Mesenchymal stem cell (in vitro differentiated cells and primary cell): ENCODE measurements around the gene MEPCE.

Experiments used
- DNase-seq: peaks from one replicate; pipeline ENCODE4 v3.0.0-alpha.2; 2013
- H2AFZ ChIP-seq: one replicate; pipeline ENCODE4 v1.6.1; 2013; ENCODE audit warnings: low read depth, mild to moderate bottlenecking, control low read depth, inconsistent platforms, low read length, moderate library complexity
- H2AK5ac ChIP-seq: 2 replicates; pipeline ENCODE4 v1.6.1; 2013; ENCODE audit warnings: low read length, moderate library complexity, mild to moderate bottlenecking, inconsistent platforms; ENCODE audit not compliant: severe bottlenecking
- H2BK120ac ChIP-seq: one replicate; pipeline ENCODE4 v1.6.1; 2013; ENCODE audit warnings: low read depth, mild to moderate bottlenecking, inconsistent platforms, low read length, moderate library complexity
- H2BK12ac ChIP-seq, 2 experiments: one replicate each; pipeline ENCODE4 v1.6.1; 2013; ENCODE audit warnings: inconsistent platforms in 2 of 2, low read length in 2 of 2, mild to moderate bottlenecking in 2 of 2, moderate library complexity in 2 of 2, control low read depth in 1 of 2
- H2BK15ac ChIP-seq: one replicate; pipeline ENCODE4 v1.6.1; 2013; ENCODE audit warnings: mild to moderate bottlenecking, low read depth, inconsistent platforms; ENCODE audit not compliant: poor library complexity, severe bottlenecking
- H2BK5ac ChIP-seq: 2 replicates; pipeline ENCODE4 v1.6.1; 2013; ENCODE audit warnings: low read depth, mild to moderate bottlenecking, low read length, control low read depth, inconsistent platforms; ENCODE audit not compliant: poor library complexity, severe bottlenecking
- H3K14ac ChIP-seq, 2 experiments: one replicate each; pipeline ENCODE4 v1.6.1; 2013; ENCODE audit warnings: inconsistent platforms in 2 of 2, low read length in 2 of 2, control low read depth in 1 of 2, mild to moderate bottlenecking in 1 of 2, moderate library complexity in 1 of 2
- H3K18ac ChIP-seq, 2 experiments: one replicate each; pipeline ENCODE4 v1.6.1; 2013; ENCODE audit warnings: inconsistent platforms in 2 of 2, low read length in 2 of 2, control low read depth in 1 of 2, low read depth in 1 of 2, mild to moderate bottlenecking in 1 of 2
- H3K23ac ChIP-seq, 2 experiments: one replicate each; pipeline ENCODE4 v1.6.1; 2013; ENCODE audit warnings: inconsistent platforms in 2 of 2, low read length in 2 of 2, mild to moderate bottlenecking in 2 of 2, moderate library complexity in 2 of 2, control low read depth in 1 of 2
- H3K27ac ChIP-seq: 2 replicates; pipeline ENCODE4 v1.5.1; 2013; ENCODE audit warnings: mild to moderate bottlenecking, moderate library complexity, low read length, control low read depth, inconsistent platforms; ENCODE audit not compliant: poor library complexity, severe bottlenecking
- H3K27me3 ChIP-seq, 2 experiments: 2 replicates each; pipeline versions ENCODE4 v1.6.1 to v1.7.0; 2013; ENCODE audit warnings: low read length in 2 of 2, mild to moderate bottlenecking in 2 of 2, moderate library complexity in 2 of 2, control low read depth in 1 of 2, inconsistent platforms in 1 of 2; ENCODE audit not compliant: control insufficient read depth in 1 of 2, insufficient read depth in 1 of 2
- H3K36me3 ChIP-seq, 2 experiments: 2 replicates each; pipeline versions ENCODE4 v1.6.1 to v1.7.0; 2013; ENCODE audit warnings: low read length in 2 of 2, control low read depth in 1 of 2, inconsistent platforms in 1 of 2, low read depth in 1 of 2, mild to moderate bottlenecking in 1 of 2; ENCODE audit not compliant: insufficient read depth in 2 of 2, control insufficient read depth in 1 of 2
- H3K4ac ChIP-seq, 2 experiments: one replicate each; pipeline ENCODE4 v1.6.1; 2013; ENCODE audit warnings: inconsistent platforms in 2 of 2, low read length in 2 of 2, mild to moderate bottlenecking in 2 of 2, moderate library complexity in 2 of 2, control low read depth in 1 of 2, low read depth in 1 of 2
- H3K4me1 ChIP-seq: 2 replicates; pipeline ENCODE4 v1.6.1; 2013; ENCODE audit warnings: low read depth, low read length, control low read depth; ENCODE audit not compliant: control insufficient read depth, insufficient read depth
- H3K4me2 ChIP-seq: 2 replicates; pipeline ENCODE4 v1.6.1; 2013; ENCODE audit warnings: low read length, mild to moderate bottlenecking, inconsistent platforms; ENCODE audit not compliant: poor library complexity, severe bottlenecking
- H3K4me3 ChIP-seq, 2 experiments: 2 replicates each; pipeline versions ENCODE4 v1.5.1 to v1.7.0; 2013; ENCODE audit warnings: low read length in 2 of 2, mild to moderate bottlenecking in 2 of 2, control low read depth in 1 of 2, low read depth in 1 of 2; ENCODE audit not compliant: insufficient read depth in 1 of 2
- H3K79me1 ChIP-seq: replicated peaks from 2 replicates; pipeline ENCODE4 v1.6.1; 2013; ENCODE audit warnings: mild to moderate bottlenecking, control low read depth, low read length, inconsistent platforms; ENCODE audit not compliant: poor library complexity, severe bottlenecking
- H3K9ac ChIP-seq: 2 replicates; pipeline ENCODE4 v1.7.0; 2013; ENCODE audit warnings: mild to moderate bottlenecking, low read length, moderate library complexity
- H3K9me3 ChIP-seq: 2 replicates; pipeline ENCODE4 v1.7.0; 2013; ENCODE audit warnings: mild to moderate bottlenecking, low read length; ENCODE audit not compliant: control insufficient read depth
- H4K8ac ChIP-seq: one replicate; pipeline ENCODE4 v1.6.1; 2013; ENCODE audit warnings: inconsistent platforms, mild to moderate bottlenecking, low read length, moderate library complexity
- H4K91ac ChIP-seq: one replicate; pipeline ENCODE4 v1.6.1; 2013; ENCODE audit warnings: mild to moderate bottlenecking, low read length, inconsistent platforms
- WGBS: methylation state at CpG from one replicate; pipeline ENCODE4 v1.1.7; 2013; ENCODE audit warnings: mixed read lengths; 5-methylcytosine and 5-hydroxymethylcytosine counted together

The MEPCE gene

GRCh38 chr7:100469227-100470044 lies 39.8 kb downstream of the MEPCE start:
- H3K4me3 ChIP-seq = no peak overlapping the region
- H4K8ac ChIP-seq = peak overlapping the region; percentile 5
- peaks cover 58 to 71% of the 10 kb centered on the region in 2 experiments for H3K36me3 ChIP-seq
- 36% methylated on average over 11 of the region's 13 CpGs for WGBS
- peak overlapping the region; percentile 43 for H4K91ac ChIP-seq
- H3K4me2 ChIP-seq = no peak overlapping the region
- H3K18ac ChIP-seq = no peak overlapping the region
- H2BK5ac ChIP-seq = no peak overlapping the region
- no peak overlapping the region for H3K27ac ChIP-seq
- no peak overlapping the region for H3K9ac ChIP-seq
- no peak overlapping the region for H2BK120ac ChIP-seq
- no peak overlapping the region for H2AK5ac ChIP-seq
- H2BK15ac ChIP-seq = no peak overlapping the region
- H2BK12ac ChIP-seq = no peak overlapping the region
- no peak overlapping the region for H3K4ac ChIP-seq
- H3K14ac ChIP-seq = no peak overlapping the region
- peaks cover 43% of the 10 kb centered on the region for H3K79me1 ChIP-seq
- no peaks in the 10 kb centered on the region for H3K9me3 ChIP-seq
- DNase-seq = peak; percentile 71
- H3K23ac ChIP-seq = no peak overlapping the region
- H3K4me1 ChIP-seq = peaks cover 26% of the 10 kb centered on the region
- no peak overlapping the region for H2AFZ ChIP-seq
- no peaks in the 10 kb centered on the region for H3K27me3 ChIP-seq

- no peak overlapping the region for H2BK5ac ChIP-seq
- WGBS = 87% methylated on average over 4 of the region's 4 CpGs
- H3K4me3 ChIP-seq = no peak overlapping the region
- no peak overlapping the region for H2BK120ac ChIP-seq
- H2AK5ac ChIP-seq = no peak overlapping the region
- no peak overlapping the region for H3K27ac ChIP-seq
- no peak overlapping the region for H3K4me2 ChIP-seq
- no peak overlapping the region for H4K8ac ChIP-seq
- H3K36me3 ChIP-seq = peaks cover 60 to 76% of the 10 kb centered on the region in 2 experiments
- H2AFZ ChIP-seq = no peak overlapping the region
- H3K23ac ChIP-seq = no peak overlapping the region
- DNase-seq = no peak
- no peak overlapping the region for H3K9ac ChIP-seq
- no peak overlapping the region for H3K4ac ChIP-seq
- no peaks in the 10 kb centered on the region for H3K27me3 ChIP-seq
- H4K91ac ChIP-seq = no peak overlapping the region
- H3K79me1 ChIP-seq = peaks cover 51% of the 10 kb centered on the region
- H3K18ac ChIP-seq = no peak overlapping the region
- no peak overlapping the region for H2BK12ac ChIP-seq
- no peak overlapping the region for H3K14ac ChIP-seq
- H3K9me3 ChIP-seq = no peaks in the 10 kb centered on the region
- peak overlapping the region; percentile 15 for H2BK15ac ChIP-seq
- H3K4me1 ChIP-seq = peaks cover 25% of the 10 kb centered on the region
These were observed 41.4 kb downstream of the MEPCE start for GRCh38 chr7:100471021-100471420.

- no peak overlapping the region for H4K91ac ChIP-seq
- no peak overlapping the region for H3K4ac ChIP-seq
- no peaks in the 10 kb centered on the region for H3K27me3 ChIP-seq
- no peak overlapping the region for H3K4me3 ChIP-seq
- no peak overlapping the region for H3K18ac ChIP-seq
- H2BK120ac ChIP-seq = no peak overlapping the region
- H3K14ac ChIP-seq = peak overlapping the region in 1 of 2 experiments; percentile 48
- peak overlapping the region; percentile 51 for H3K9ac ChIP-seq
- H3K9me3 ChIP-seq = no peaks in the 10 kb centered on the region
- peak overlapping the region; percentile 19 for H4K8ac ChIP-seq
- H2AFZ ChIP-seq = no peak overlapping the region
- H3K23ac ChIP-seq = peak overlapping the region in 1 of 2 experiments; percentile 42
- H3K27ac ChIP-seq = no peak overlapping the region
- 84% methylated on average over 12 of the region's 16 CpGs for WGBS
- no peak overlapping the region for H2BK15ac ChIP-seq
- peaks cover 44% of the 10 kb centered on the region for H3K79me1 ChIP-seq
- peaks cover 62 to 75% of the 10 kb centered on the region in 2 experiments for H3K36me3 ChIP-seq
- no peak for DNase-seq
- H2BK12ac ChIP-seq = no peak overlapping the region
- peaks cover 30% of the 10 kb centered on the region for H3K4me1 ChIP-seq
- H2AK5ac ChIP-seq = no peak overlapping the region
- H3K4me2 ChIP-seq = no peak overlapping the region
- no peak overlapping the region for H2BK5ac ChIP-seq
These were observed 42.7 kb downstream of the MEPCE start for GRCh38 chr7:100472121-100472851.

- peaks cover 37% of the 10 kb centered on the region for H3K79me1 ChIP-seq
- H3K9ac ChIP-seq = peak overlapping the region; percentile 51
- peaks cover 32% of the 10 kb centered on the region for H3K4me1 ChIP-seq
- H3K27me3 ChIP-seq = no peaks in the 10 kb centered on the region
- H3K4me2 ChIP-seq = no peak overlapping the region
- no peak overlapping the region for H2AFZ ChIP-seq
- 62% methylated on average over 14 of the region's 14 CpGs for WGBS
- peak overlapping the region in 1 of 2 experiments; percentile 48 for H3K14ac ChIP-seq
- H4K91ac ChIP-seq = no peak overlapping the region
- no peak overlapping the region for H2BK12ac ChIP-seq
- H2AK5ac ChIP-seq = no peak overlapping the region
- H3K4ac ChIP-seq = no peak overlapping the region
- no peak overlapping the region for H3K18ac ChIP-seq
- peaks cover 55 to 72% of the 10 kb centered on the region in 2 experiments for H3K36me3 ChIP-seq
- H4K8ac ChIP-seq = peak overlapping the region; percentile 8
- no peaks in the 10 kb centered on the region for H3K9me3 ChIP-seq
- H3K4me3 ChIP-seq = peak overlapping the region in 1 of 2 experiments; percentile 7
- no peak overlapping the region for H3K23ac ChIP-seq
- peak; percentile 53 for DNase-seq
- no peak overlapping the region for H2BK5ac ChIP-seq
- H3K27ac ChIP-seq = no peak overlapping the region
- H2BK120ac ChIP-seq = no peak overlapping the region
- H2BK15ac ChIP-seq = no peak overlapping the region
These were observed 43.3 kb downstream of the MEPCE start for GRCh38 chr7:100472854-100473499.
